GM19023 (cell line): ENCODE results near the gene ZNF454.

Experiments
- ATAC-seq: cut with Tn5 transposase; IDR thresholded peaks from one replicate; pipeline ENCODE4 v1.9.1; 2021; ENCODE audit warnings: mild to moderate bottlenecking, moderate library complexity; ENCODE audit not compliant: unreplicated experiment

Gene ZNF454

GRCh38 chr5:178940569-178941360 is at the start of gene ZNF454:
ZNF454 (plus strand) TSS chr5:178941198; CDS start chr5:178942792, 1,594 bp downstream.
- ATAC-seq: no peak

GRCh38 chr5:178895615-178896571 is 45.1 kb upstream of the ZNF454 start, which contains the start of gene ZFP2:
ZFP2 (plus strand) TSS chr5:178895913; CDS start chr5:178931314, 35,401 bp downstream.
- no peak for ATAC-seq

- no peak for ATAC-seq
Measured at GRCh38 chr5:178899289-178899688, 41.7 kb upstream of the ZNF454 start.

- ATAC-seq: no peak
Measured at GRCh38 chr5:178902849-178903248, 38.1 kb upstream of the ZNF454 start.

GRCh38 chr5:178931846-178932760 is 8.9 kb upstream of the ZNF454 start:
- no peak for ATAC-seq

GRCh38 chr5:178941361-178941760 is 363 bp downstream of the ZNF454 start:
- ATAC-seq: no peak

- ATAC-seq: no peak
Measured at GRCh38 chr5:178965465-178966055, 24.6 kb downstream of the ZNF454 start.

GRCh38 chr5:178981381-178981780 is 40.4 kb downstream of the ZNF454 start:
- no peak for ATAC-seq

GRCh38 chr5:178982941-178983340 is 41.9 kb downstream of the ZNF454 start:
- ATAC-seq: no peak

GRCh38 chr5:178983728-178984127 is 42.7 kb downstream of the ZNF454 start:
- no peak for ATAC-seq

- no peak for ATAC-seq
Measured at GRCh38 chr5:178984145-178985072, 43.4 kb downstream of the ZNF454 start.

- ATAC-seq: no peak
Measured at GRCh38 chr5:178986326-178986960, 45.4 kb downstream of the ZNF454 start.

GRCh38 chr5:178988436-178989220 is 47.6 kb downstream of the ZNF454 start:
- no peak for ATAC-seq

- ATAC-seq: no peak
Measured at GRCh38 chr5:178989311-178989710, 48.3 kb downstream of the ZNF454 start.

GRCh38 chr5:178990491-178990890 is 49.5 kb downstream of the ZNF454 start:
- no peak for ATAC-seq

GRCh38 chr5:178991190-178992145 is 50.5 kb downstream of the ZNF454 start:
- no peak for ATAC-seq
